AG04449 (cell line): Measurements from ENCODE around the gene RNF2.

Source experiments
- CTCF ChIA-PET: fragments of 350-600 bp; formaldehyde crosslinking; extraction: SDS; loops from one replicate; lab custom pipeline; 2021; ENCODE audit warnings: antibody characterized with exemption; lab: Yijun Ruan, JAX
- POLR2A ChIA-PET: fragments of 400-600, 350-600 bp; formaldehyde crosslinking; extraction: SDS; loops from one replicate; lab custom pipeline; 2020; ENCODE audit warnings: antibody characterized with exemption, inconsistent platforms; lab: Yijun Ruan, JAX
- DNase-seq: peaks from one replicate; pipeline ENCODE4 v3.0.0-alpha.2; 2010; ENCODE audit warnings: low read depth, low spot score
- H3K4me3 ChIP-seq: 2 replicates; pipeline ENCODE4 v1.5.1; 2011; ENCODE audit warnings: low read depth, mild to moderate bottlenecking, control low read depth, low read length
- CTCF ChIP-seq: IDR thresholded peaks from one replicate; pipeline ENCODE4 v1.5.1; 2011; ENCODE audit warnings: mild to moderate bottlenecking, moderate library complexity, low read length, control low read depth, inconsistent platforms; ENCODE audit not compliant: insufficient read depth; ENCODE audit errors: missing control alignments

Gene RNF2

GRCh38 chr1:185038813-185039376 lies 6.5 kb upstream of the RNF2 start:
- TF ChIP-seq CTCF = no peak
- no peak for DNase-seq
- ChIA-PET CTCF (no interaction called here), POLR2A (no interaction called here)
- H3K4me3 ChIP-seq = no peak overlapping the region

GRCh38 chr1:185039726-185040407 lies 5.5 kb upstream of the RNF2 start:
- ChIA-PET CTCF (no interaction called here), POLR2A (no interaction called here)
- no peak overlapping the region for H3K4me3 ChIP-seq
- DNase-seq = no peak
- TF ChIP-seq CTCF = no peak

- no peak overlapping the region for H3K4me3 ChIP-seq
- POLR2A ChIA-PET = no interaction called here
- DNase-seq = no peak
- TF ChIP-seq CTCF = no peak
- CTCF ChIA-PET = interaction anchor here (0.6 kb wide), 1 partner anchor 16 kb away, joined by 3 read pairs; no protein-coding TSS in a partner anchor
Measured at GRCh38 chr1:185040408-185040735, 5.0 kb upstream of the RNF2 start.

GRCh38 chr1:185041742-185042141 lies 3.6 kb upstream of the RNF2 start:
- ChIA-PET CTCF (interaction anchor here (0.6 kb wide), 1 partner anchor 414 kb away, joined by 3 read pairs; no protein-coding TSS in a partner anchor), POLR2A (no interaction called here)
- TF ChIP-seq CTCF = no peak
- DNase-seq = no peak
- no peak overlapping the region for H3K4me3 ChIP-seq

GRCh38 chr1:185042737-185043136 lies 2.6 kb upstream of the RNF2 start:
- TF ChIP-seq CTCF = no peak
- DNase-seq = no peak
- ChIA-PET CTCF (no interaction called here), POLR2A (no interaction called here)
- no peak overlapping the region for H3K4me3 ChIP-seq

- CTCF ChIA-PET = interaction anchor here (1.0 to 1.8 kb wide), 2 partner anchors 12 to 125 kb away, joined by 3 to 8 read pairs; no protein-coding TSS in a partner anchor
- POLR2A ChIA-PET = no interaction called here
- TF ChIP-seq CTCF = no peak
- no peak for DNase-seq
- H3K4me3 ChIP-seq = no peak overlapping the region
Measured at GRCh38 chr1:185044387-185044786, 971 bp upstream of the RNF2 start.
